Ascending aorta (tissue), 2 donors: ENCODE measurements around the gene ANKRD9. TPM values are rescaled to one million over a fixed set of nuclear protein-coding genes. Genes with fewer than 3 reads are reported as not detected.

Experiments
- DNase-seq, 2 donors: peaks; one replicate each; pipeline ENCODE4 v3.0.0-alpha.2; 2019; ENCODE audit warnings: low spot score in 2 of 2
- H3K27ac ChIP-seq, 2 donors: fragments of 200-600 bp; sonication (generic); one replicate each; pipeline ENCODE4 v1.5.1; 2016 to 2017; ENCODE audit warnings: mild to moderate bottlenecking in 1 of 2
- H3K27me3 ChIP-seq: fragments of 200-600 bp; sonication (generic); one replicate; pipeline ENCODE4 v1.5.1; 2017
- H3K36me3 ChIP-seq, 2 donors: fragments of 200-600 bp; sonication (generic); one replicate each; pipeline ENCODE4 v1.5.1; 2016
- H3K4me1 ChIP-seq, 2 donors: fragments of 200-600 bp; sonication (generic); one replicate each; pipeline ENCODE4 v1.5.1; 2016 to 2017; ENCODE audit warnings: mild to moderate bottlenecking in 1 of 2
- H3K4me3 ChIP-seq, 2 donors: fragments of 200-600 bp; sonication (generic); one replicate each; pipeline ENCODE4 v1.5.1; 2016 to 2017; ENCODE audit warnings: mild to moderate bottlenecking in 1 of 2
- H3K9me3 ChIP-seq, 2 donors: fragments of 200-600 bp; sonication (generic); one replicate each; pipeline ENCODE4 v1.5.1; 2016
- CTCF ChIP-seq, 3 experiments: fragments of 200-600 bp in 2 of 3; fragments of 450-650 bp in 1 of 3; sonication (generic) in 2 of 3; IDR thresholded peaks; one replicate each; pipeline ENCODE4 v1.5.1; 2016 to 2019; ENCODE audit warnings: antibody characterized with exemption in 3 of 3, mild to moderate bottlenecking in 1 of 3, moderate library complexity in 1 of 3
- intact Hi-C: fragments of 100-400 bp; cut with DNase I; formaldehyde crosslinking; loops from one replicate; pipeline ENCODE4 v1.15.1; 2023
- total RNA-seq: library from RNA; depleted of rRNA; stranded (reverse); fragments of >200 nt; gene quantifications from one replicate; pipeline ENCODE4 v1.1.0, GENCODE V29; 2016

Gene ANKRD9
- total RNA-seq, 1 donor from 2014 or later, result 118 TPM

GRCh38 chr14:102491366-102491765 is 18.2 kb downstream of the ANKRD9 start:
- intact Hi-C loops, result no loop called here
- no peaks in the 10 kb centered on the region for H3K9me3 ChIP-seq
- peaks cover 1 to 5% of the 10 kb centered on the region in 2 donors for H3K4me1 ChIP-seq
- no peak overlapping the region for H3K4me3 ChIP-seq
- TF ChIP-seq CTCF (IDR thresholded peaks at IDR 0.05), result no peak
- H3K27me3 ChIP-seq, result no peaks in the 10 kb centered on the region
- no peak overlapping the region for H3K27ac ChIP-seq
- H3K36me3 ChIP-seq, result no peaks in the 10 kb centered on the region
- DNase-seq, result no peak

- Histone ChIP-seq H3K4me1 (peaks cover 3 to 5% of the 10 kb centered on the region in 2 donors), H3K9me3 (no peaks in the 10 kb centered on the region), H3K27me3 (no peaks in the 10 kb centered on the region), H3K36me3 (no peaks in the 10 kb centered on the region), H3K27ac (no peak overlapping the region), H3K4me3 (no peak overlapping the region)
- TF ChIP-seq CTCF (IDR thresholded peaks at IDR 0.05), result no peak
- DNase-seq, result no peak
- intact Hi-C loops, result no loop called here
Measured at GRCh38 chr14:102490456-102490855, 19.1 kb downstream of the ANKRD9 start.

- peaks cover 3 to 5% of the 10 kb centered on the region in 2 donors for H3K4me1 ChIP-seq
- no peak for TF ChIP-seq CTCF (IDR thresholded peaks at IDR 0.05)
- peak overlapping the region in 1 of 2 donors; percentile 2 for H3K4me3 ChIP-seq
- no peaks in the 10 kb centered on the region for H3K9me3 ChIP-seq
- no peak for DNase-seq
- H3K27me3 ChIP-seq, result no peaks in the 10 kb centered on the region
- peak overlapping the region; percentile 55 to 62 for H3K27ac ChIP-seq
- intact Hi-C loops, result no loop called here
- no peaks in the 10 kb centered on the region for H3K36me3 ChIP-seq
Measured at GRCh38 chr14:102487204-102487577, 22.4 kb downstream of the ANKRD9 start.

- TF ChIP-seq CTCF (IDR thresholded peaks at IDR 0.05), result no peak
- peak overlapping the region; percentile 55 to 62 for H3K27ac ChIP-seq
- no peaks in the 10 kb centered on the region for H3K36me3 ChIP-seq
- no peak for DNase-seq
- H3K4me1 ChIP-seq, result peaks cover 3 to 5% of the 10 kb centered on the region in 2 donors
- H3K4me3 ChIP-seq, result peak overlapping the region in 1 of 2 donors; percentile 2
- no peaks in the 10 kb centered on the region for H3K9me3 ChIP-seq
- no peaks in the 10 kb centered on the region for H3K27me3 ChIP-seq
- intact Hi-C loops, result no loop called here
Measured at GRCh38 chr14:102486513-102487203, 22.9 kb downstream of the ANKRD9 start.

- no peak for DNase-seq
Measured at GRCh38 chr14:102485693-102486512, 23.7 kb downstream of the ANKRD9 start.

More at GRCh38 chr14:102485693-102486512, 23.7 kb downstream of the ANKRD9 start:
- no peak for TF ChIP-seq CTCF (IDR thresholded peaks at IDR 0.05)
- Histone ChIP-seq H3K9me3 (no peaks in the 10 kb centered on the region), H3K4me3 (no peak overlapping the region), H3K27me3 (no peaks in the 10 kb centered on the region), H3K4me1 (peaks cover 3 to 5% of the 10 kb centered on the region in 2 donors), H3K36me3 (no peaks in the 10 kb centered on the region), H3K27ac (peak overlapping the region; percentile 55 to 62)
- intact Hi-C loops, result no loop called here
